NCI-H69 (cell line): Measurements from ENCODE around the gene SLC9B1.
"Not testable (repeated sequence)": the region's sequence is repeated elsewhere in the genome, so short reads cannot be mapped to it uniquely, and the experiment has no call there.

ENCODE experiments used
- DNase-seq: peaks from one replicate; lab custom pipeline; 2025; lab: John Stamatoyannopoulos, UW

SLC9B1 gene

DNA sequence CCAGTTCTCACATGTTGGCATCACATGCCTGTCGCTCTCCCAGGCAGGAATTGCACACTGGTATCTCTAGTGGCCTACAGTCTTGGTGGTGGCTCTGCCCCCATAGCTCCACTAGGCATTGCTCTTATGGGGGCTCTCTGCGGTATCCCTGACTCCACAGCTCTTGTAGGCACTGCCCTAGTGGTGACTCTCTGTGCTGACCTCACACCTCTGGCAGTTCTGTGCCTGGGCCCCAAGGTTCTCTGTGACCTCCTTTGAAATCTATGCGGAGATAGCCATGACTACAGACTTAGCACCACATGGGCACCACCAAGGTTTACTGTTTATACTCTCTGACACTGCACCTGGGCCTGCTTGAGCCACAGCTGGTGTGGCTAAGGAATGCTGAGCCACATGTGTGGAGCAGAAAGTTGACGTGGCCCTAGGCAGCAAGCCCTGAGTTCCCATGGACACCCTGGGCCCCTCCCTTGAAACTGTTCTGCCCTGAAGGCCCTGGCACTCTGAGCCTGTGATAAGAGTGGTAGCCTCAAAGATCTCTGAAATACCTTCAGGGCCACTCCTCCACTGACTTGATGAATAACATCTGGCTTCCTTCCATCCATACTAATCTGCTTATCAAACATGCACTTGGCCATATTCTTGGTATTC lies 8.0 kb downstream of the SLC9B1 start:
- no peak for DNase-seq

- DNase-seq, result no peak
Measured at GRCh38 chr4:103010804-103011203, 8.7 kb downstream of the SLC9B1 start.

DNA sequence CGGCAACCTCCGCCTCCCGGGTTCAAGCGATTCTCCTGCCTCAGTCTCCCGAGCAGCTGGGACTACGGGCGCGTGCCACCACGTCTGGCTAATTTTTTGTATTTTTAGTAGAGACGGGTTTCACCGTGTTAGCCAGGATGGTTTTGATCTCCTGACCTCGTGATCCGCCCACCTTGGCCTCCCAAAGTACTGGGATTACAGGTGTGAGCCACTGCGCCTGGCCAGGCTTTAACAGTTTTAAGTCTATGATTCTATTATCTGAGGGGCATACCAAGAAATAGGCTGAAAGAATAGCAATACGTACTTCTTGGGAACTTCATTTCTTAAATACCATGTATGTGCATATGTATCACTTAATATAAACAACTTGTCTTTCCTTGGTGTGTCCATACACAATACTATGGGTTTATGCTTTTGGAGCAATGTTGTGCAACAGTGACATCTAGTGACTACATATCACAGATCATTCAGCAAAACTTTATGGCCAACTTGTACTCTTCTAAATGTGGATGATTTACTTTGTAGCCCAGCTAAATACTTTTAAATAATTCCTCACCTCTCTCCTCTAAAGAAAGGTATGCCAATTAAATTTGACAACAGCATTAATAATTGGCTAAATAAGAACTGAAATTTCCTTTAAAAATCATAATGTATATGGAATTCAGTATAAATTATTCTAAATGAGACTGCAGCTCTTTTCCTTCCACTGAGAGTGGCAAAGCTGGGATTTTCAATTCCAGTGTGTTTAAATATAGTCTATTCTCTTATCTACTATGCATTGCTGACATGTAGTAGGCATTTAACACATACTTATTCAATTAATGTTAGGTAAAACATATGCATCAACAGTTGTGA lies 10.4 kb downstream of the SLC9B1 start:
- peak; percentile 50 for DNase-seq

DNA sequence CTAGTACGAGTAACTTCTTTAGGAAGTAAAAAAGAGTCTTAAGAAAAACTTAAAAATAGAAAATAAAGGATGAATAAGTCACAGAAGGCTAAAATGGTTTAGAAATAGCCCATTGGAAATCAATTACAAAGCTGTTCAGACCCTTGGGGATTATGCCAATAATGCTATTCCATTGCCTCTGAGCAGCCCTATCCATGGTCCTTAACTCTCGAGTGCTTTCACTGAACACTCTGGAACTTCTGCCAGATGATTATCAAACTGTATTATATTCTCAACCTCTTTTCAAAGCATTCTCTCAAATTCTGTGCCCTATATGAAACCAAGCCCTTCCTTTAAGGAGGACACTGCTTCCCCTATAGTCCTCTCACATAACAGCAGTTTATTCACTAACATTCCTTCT lies 17.0 kb downstream of the SLC9B1 start:
- no peak for DNase-seq

DNA sequence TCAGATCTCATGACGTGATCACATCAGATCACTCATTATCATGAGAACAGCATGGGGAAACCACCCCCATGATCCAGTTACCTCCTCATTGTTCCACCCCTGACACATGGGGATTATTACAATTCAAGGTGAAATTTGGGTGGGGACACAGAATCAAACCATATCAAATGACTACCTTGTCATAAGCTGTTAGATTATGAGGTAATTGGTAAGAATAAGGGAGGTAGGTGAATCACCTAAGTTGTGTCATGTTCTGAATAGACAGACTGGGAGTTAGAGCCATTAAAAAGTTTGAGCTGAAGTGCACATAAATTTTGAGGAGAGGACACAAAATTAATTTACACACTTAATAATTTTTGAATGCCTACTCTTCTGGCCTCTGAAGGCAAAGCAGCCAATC lies 24.7 kb downstream of the SLC9B1 start:
- no peak for DNase-seq

DNA sequence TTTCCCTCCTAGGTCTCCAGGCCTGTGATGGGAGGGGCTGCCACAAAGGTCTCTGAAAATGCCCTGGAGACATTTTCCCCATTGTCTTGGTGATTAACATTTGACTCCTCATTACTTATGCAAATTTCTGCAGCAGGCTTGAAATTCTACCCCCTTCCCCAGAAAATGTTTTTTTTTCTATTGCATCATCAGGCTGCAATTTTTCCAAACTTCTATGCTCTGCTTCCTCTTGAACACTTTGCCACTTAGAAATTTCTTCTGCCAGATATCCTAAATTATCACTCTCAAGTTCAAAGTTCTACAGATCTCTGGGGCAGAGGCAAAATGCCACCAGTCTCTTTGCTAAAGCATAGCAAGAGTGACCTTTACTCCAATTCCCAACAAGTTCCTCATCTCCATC lies 25.5 kb downstream of the SLC9B1 start:
- DNase-seq, result not testable (repeated sequence)

GRCh38 chr4:102988429-102989020 lies 31.0 kb downstream of the SLC9B1 start:
- DNase-seq, result no peak

GRCh38 chr4:102981005-102981404 lies 38.5 kb downstream of the SLC9B1 start:
- no peak for DNase-seq

- not testable (repeated sequence) for DNase-seq
Measured at GRCh38 chr4:102961813-102962212, 57.7 kb downstream of the SLC9B1 start.

DNA sequence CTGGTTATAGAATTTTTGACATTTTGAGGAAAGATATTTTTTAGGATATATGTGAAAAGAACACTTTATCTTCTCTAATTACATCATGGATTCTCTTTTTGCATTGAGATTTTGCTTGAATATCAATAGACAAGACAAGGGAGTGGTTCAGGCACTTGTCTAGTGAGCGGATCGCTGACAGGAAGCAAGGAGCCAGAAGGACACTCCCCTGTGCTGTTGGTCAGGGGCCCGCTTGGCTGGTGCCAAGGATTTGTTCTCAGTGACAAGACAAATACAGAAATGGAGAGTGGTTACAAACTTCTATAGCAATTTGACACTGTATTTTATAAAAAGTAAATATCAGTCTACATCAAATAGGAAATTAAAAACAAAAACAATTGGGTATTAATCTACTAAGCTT lies 60.0 kb downstream of the SLC9B1 start:
- DNase-seq, result peak; percentile 7

DNA sequence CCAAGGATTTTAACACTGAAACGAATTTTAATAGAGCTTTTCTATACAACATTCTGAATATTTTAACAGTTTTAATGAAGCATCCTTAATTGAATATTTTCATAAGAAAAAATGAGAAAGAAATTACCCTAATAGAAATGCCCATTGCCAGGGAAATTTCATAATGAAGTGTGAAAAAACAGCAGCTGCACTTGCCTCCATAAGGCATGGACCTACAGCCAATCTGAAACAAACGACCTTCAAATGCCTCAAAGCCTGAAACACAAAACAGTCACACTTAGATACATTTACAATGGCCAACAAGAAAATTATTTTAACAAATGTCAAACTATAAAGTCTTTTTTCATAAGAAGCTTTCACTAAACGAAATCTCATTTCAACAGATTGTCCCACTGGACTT lies 74.4 kb downstream of the SLC9B1 start:
- no peak for DNase-seq

DNA sequence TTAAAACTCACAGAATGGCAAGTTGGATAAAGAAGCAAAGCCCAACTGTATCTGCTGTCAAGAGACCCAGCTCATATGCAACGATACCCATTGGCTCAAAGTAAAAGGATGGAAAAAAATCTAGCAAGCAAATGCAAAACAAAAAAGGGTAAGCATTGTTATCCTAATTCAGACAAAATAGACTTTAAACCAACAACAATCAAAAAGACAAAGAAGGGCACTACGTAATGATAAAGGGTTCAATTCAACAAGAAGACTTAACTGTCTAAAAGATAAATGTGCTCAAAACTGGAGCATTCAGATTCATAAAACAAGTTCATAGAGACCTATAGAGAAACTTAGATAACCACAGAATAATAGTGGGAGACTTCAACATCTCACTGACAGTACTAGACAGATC lies 81.4 kb downstream of the SLC9B1 start:
- DNase-seq, result not testable (repeated sequence)

GRCh38 chr4:102935716-102936115 lies 83.8 kb downstream of the SLC9B1 start:
- DNase-seq, result no peak

- peak; percentile 55 for DNase-seq
Measured at GRCh38 chr4:102919697-102920096, 99.8 kb downstream of the SLC9B1 start.

DNA sequence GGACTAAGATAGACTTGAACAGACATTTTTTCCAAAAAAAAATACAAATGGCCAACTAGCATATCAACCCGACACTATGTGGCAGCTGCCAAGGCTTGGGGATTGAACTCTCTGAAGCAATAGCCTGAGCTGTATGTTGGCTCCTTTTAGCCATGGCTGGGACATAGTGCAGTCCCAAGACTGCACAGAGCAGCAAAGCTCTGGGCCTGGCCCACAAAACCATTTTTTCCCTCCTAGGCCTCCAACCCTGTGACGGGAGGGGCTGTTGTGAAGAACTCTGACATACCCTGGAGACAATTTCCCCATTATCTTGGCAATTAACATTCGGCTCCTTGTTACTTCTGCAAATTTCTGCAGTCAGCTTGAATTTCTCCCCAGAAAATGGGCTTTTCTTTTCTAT lies 100.6 kb downstream of the SLC9B1 start:
- no peak for DNase-seq

GRCh38 chr4:102901804-102902203 lies 117.7 kb downstream of the SLC9B1 start:
- DNase-seq, result no peak

- DNase-seq, result peak; percentile 2
Measured at GRCh38 chr4:102897610-102898009, 121.9 kb downstream of the SLC9B1 start.

- DNase-seq, result not testable (repeated sequence)
Measured at GRCh38 chr4:102896547-102896946, 123.0 kb downstream of the SLC9B1 start.

DNA sequence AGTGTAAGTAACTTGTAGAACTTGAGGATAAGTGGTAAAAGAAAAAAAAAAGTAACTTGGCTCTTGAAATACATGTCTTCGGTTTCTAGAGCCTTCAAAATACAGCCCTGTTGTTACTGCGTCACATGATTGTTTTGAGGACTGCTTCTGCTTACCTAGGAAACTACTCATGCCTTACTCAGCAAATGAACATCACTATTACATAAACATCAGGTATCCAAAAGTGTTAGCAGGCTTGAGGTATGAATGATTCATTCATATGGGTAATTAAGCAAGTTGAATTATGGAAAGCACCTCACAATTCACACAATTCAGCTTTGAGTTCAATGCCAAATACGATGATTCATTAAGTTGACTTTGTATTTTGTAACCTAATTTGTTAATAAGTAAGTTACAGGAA lies 129.6 kb downstream of the SLC9B1 start:
- peak; percentile 24 for DNase-seq

DNA sequence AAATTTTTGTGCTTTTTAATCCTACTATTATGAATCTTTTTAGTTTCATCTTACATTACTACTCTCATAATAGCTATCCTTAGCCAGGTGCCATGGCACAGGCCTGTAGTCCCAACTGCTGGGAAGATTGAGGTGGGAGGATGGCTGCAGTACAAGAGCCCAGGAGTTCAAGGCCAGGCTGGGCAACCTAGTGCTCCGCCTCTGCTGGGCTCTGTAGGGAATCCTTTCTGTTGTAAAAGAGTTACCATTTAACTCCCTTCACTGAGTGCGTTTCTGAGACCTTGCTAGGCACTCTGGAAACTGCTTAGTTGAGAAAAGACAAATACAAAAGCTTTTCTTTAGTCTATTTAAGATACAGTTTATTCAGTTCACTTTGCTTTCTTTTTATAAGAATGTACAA lies 130.9 kb downstream of the SLC9B1 start:
- not testable (repeated sequence) for DNase-seq

GRCh38 chr4:102883278-102883677 lies 136.2 kb downstream of the SLC9B1 start:
- no peak for DNase-seq

DNA sequence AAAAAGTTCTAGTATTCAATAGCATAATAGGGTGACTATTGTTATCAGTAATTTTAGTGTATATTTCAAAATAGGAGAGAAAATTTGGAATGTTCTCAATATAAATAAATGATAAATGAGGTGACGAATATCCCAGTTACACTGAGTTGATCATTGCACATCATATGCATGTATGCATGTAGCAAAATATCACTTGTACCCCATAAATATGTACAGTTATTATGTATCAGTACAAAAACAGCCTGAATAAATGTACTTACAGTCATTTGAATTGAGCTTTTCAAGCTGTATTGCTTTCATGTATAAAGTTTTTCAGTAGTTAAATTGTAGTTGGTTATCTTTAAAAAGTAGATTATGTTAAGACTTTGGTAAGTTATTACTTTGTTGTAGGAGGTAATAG lies 138.2 kb downstream of the SLC9B1 start:
- DNase-seq, result no peak

- DNase-seq, result no peak
Measured at GRCh38 chr4:102878901-102879300, 140.6 kb downstream of the SLC9B1 start.
